ENCODE results near the gene TCERG1L. TPM values are rescaled to one million over a fixed set of nuclear protein-coding genes. Genes with fewer than 3 reads are reported as not detected.

The TCERG1L gene
- total and polyA plus RNA-seq, 10 donors = 0.03 to 1.2 (median 0.30) TPM; not detected in 3

DNA sequence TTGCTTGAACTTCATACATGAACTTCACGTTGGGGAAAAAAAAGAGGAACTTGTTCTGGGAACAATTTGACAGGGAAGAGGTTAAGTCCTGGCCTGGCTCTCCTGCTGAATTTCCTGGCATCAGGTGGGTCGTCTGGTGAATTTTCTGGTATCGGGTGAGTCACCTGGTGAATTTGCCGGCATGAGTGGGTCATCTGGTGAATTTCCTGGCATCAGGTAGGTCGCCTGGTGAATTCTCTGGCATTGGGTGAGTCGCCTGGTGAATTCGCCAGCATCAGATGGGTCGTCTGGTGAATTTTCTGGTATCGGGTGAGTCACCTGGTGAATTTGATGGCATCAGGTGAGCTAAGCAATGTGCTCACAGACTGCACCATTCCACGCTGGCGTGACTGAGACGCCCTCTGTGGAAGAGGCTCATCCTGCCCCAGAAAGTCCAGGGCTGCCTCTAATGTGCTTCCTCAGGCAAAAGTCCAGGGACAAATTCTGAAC lies 255.4 kb downstream of the TCERG1L start:
- DNase-seq = peak; percentile 54
- H3K36me3 ChIP-seq = no peaks in the 10 kb centered on the region
- TF ChIP-seq POLR2AphosphoS5 (IDR thresholded peaks at IDR 0.05) = no peak
- TF ChIP-seq, protein P1, sequence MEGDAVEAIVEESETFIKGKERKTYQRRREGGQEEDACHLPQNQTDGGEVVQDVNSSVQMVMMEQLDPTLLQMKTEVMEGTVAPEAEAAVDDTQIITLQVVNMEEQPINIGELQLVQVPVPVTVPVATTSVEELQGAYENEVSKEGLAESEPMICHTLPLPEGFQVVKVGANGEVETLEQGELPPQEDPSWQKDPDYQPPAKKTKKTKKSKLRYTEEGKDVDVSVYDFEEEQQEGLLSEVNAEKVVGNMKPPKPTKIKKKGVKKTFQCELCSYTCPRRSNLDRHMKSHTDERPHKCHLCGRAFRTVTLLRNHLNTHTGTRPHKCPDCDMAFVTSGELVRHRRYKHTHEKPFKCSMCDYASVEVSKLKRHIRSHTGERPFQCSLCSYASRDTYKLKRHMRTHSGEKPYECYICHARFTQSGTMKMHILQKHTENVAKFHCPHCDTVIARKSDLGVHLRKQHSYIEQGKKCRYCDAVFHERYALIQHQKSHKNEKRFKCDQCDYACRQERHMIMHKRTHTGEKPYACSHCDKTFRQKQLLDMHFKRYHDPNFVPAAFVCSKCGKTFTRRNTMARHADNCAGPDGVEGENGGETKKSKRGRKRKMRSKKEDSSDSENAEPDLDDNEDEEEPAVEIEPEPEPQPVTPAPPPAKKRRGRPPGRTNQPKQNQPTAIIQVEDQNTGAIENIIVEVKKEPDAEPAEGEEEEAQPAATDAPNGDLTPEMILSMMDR (IDR thresholded peaks at IDR 0.05 in 8 of 11, conservative IDR thresholded peaks at IDR 0.05 in 3 of 11) = no peak
- no peak for TF ChIP-seq POLR2A (IDR thresholded peaks at IDR 0.05)
- 70 to 85% (median 74%) methylated on average over 12 of the region's 12 CpGs for WGBS, 5 donors
- peaks cover 0 to 26% (median 10%) of the 10 kb centered on the region in 8 donors for H3K9me3 ChIP-seq
- no peaks in the 10 kb centered on the region for H3K27me3 ChIP-seq (replicated peaks in 1 of 7)
- H3K4me3 ChIP-seq = no peak overlapping the region
- no peak overlapping the region for H3K27ac ChIP-seq
- intact Hi-C loops (cut with DNase I; ENCODE audit: low total_unique reads) = no loop called here
- H3K4me1 ChIP-seq = no peaks in the 10 kb centered on the region

DNA sequence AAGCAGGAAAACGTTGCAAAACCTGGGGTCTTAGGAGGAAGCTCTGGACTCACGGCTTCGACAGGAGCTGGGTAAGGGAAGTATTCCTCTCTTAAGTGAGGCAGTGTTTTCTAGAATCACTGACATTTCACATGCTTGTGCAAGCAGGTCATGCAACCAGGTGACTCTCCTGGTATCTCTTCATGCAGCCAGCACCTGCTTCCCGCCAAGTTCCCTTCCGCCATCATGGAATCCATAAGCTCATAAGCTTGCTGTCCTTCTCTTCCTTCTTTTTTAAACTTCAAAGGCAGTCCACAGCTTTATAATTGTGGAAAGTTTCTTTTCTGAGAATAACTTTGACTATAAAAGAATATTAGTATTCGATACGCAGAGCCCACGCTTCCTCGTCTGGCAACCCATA lies 256.1 kb downstream of the TCERG1L start:
- H3K4me1 ChIP-seq = no peaks in the 10 kb centered on the region
- peak; percentile 6 for DNase-seq
- intact Hi-C loops (cut with DNase I; ENCODE audit: low total_unique reads) = no loop called here
- 68 to 85% (median 77%) methylated on average over 9 of the region's 9 CpGs for WGBS, 5 donors
- H3K4me3 ChIP-seq = no peak overlapping the region
- H3K9me3 ChIP-seq = peaks cover 0 to 29% (median 10%) of the 10 kb centered on the region in 8 donors
- no peak overlapping the region for H3K27ac ChIP-seq
- TF ChIP-seq, protein P1 (IDR thresholded peaks at IDR 0.05 in 8 of 11, conservative IDR thresholded peaks at IDR 0.05 in 3 of 11) = no peak
- TF ChIP-seq POLR2A (IDR thresholded peaks at IDR 0.05) (no peak), POLR2AphosphoS5 (IDR thresholded peaks at IDR 0.05) (no peak)
- H3K27me3 ChIP-seq (replicated peaks in 1 of 7) = no peaks in the 10 kb centered on the region
- H3K36me3 ChIP-seq = no peaks in the 10 kb centered on the region

DNA sequence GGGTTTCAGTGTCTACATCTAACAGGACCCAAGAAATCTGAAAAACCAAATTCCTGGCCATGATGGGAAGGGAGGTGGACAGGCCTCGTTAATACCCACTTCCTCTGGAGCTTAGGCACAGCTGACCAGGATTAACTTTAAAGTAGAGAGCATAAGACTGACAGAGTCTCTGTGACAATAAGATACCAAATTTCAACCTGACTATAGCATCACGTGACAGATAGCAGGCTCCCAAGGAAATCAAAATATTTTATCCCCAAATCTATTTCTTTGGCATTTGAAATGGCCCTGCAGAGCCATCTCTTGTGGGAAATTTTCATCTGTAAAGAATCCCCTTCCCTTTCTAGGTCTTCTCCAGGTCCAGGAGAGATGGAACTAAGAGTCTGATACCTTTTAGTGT lies 258.3 kb downstream of the TCERG1L start:
- Histone ChIP-seq H3K4me3 (no peak overlapping the region), H3K27ac (no peak overlapping the region), H3K4me1 (no peaks in the 10 kb centered on the region), H3K36me3 (no peaks in the 10 kb centered on the region), H3K9me3 (peaks cover 0 to 16% (median under 1%) of the 10 kb centered on the region in 8 donors), H3K27me3 (replicated peaks in 1 of 7) (no peaks in the 10 kb centered on the region)
- no peak for DNase-seq
- intact Hi-C loops (cut with DNase I; ENCODE audit: low total_unique reads) = no loop called here
- 66 to 84% (median 69%) methylated on average over 2 of the region's 2 CpGs for WGBS, 5 donors
- TF ChIP-seq, protein P1 (IDR thresholded peaks at IDR 0.05 in 8 of 11, conservative IDR thresholded peaks at IDR 0.05 in 3 of 11) = no peak
- TF ChIP-seq POLR2AphosphoS5 (IDR thresholded peaks at IDR 0.05) (no peak), POLR2A (IDR thresholded peaks at IDR 0.05) (no peak)

DNA sequence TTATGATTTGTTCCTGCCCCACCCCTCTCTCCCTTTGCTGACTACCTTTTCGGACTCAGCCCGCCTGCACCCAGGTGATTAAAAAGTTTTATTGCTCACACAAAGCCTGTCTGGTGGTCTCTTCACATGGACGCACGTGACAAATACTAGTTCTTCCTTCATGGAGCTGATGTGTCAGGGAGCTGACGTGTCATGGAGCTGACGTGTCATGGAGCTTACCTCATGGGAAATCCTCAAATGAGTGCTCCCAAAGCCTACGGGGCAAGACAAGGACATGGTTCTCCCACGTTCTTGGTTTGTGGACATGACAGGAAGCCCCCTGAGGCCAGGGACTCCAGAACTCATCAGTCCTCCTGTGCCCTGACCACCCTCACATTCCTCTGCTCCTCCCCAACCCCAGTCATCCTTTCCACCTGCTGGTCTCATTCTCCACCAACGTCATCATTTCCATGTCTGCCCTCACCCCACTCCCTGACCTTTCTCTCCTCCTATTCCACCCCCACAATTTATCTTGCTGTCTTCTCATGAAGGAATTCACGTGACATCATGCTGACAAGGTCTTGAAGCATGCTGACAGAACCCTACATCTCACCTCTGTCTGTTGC lies 261.3 kb downstream of the TCERG1L start:
- H3K27me3 ChIP-seq (replicated peaks in 1 of 7) = no peaks in the 10 kb centered on the region
- H3K4me1 ChIP-seq = no peaks in the 10 kb centered on the region
- no peak overlapping the region for H3K27ac ChIP-seq
- TF ChIP-seq POLR2A (IDR thresholded peaks at IDR 0.05) = no peak
- TF ChIP-seq POLR2AphosphoS5 (IDR thresholded peaks at IDR 0.05) = no peak
- TF ChIP-seq, protein P1 (IDR thresholded peaks at IDR 0.05 in 8 of 11, conservative IDR thresholded peaks at IDR 0.05 in 3 of 11) = no peak
- WGBS, 5 donors = 74 to 89% (median 78%) methylated on average over 10 of the region's 10 CpGs
- peak; percentile 23 for DNase-seq
- no peaks in the 10 kb centered on the region for H3K36me3 ChIP-seq
- H3K4me3 ChIP-seq = no peak overlapping the region
- intact Hi-C loops (cut with DNase I; ENCODE audit: low total_unique reads) = no loop called here
- H3K9me3 ChIP-seq = peaks cover 0 to 16% (median 0%) of the 10 kb centered on the region in 8 donors
